ENCODE results near the gene TUNAR. TPM values are rescaled to one million over a fixed set of nuclear protein-coding genes. Genes with fewer than 3 reads are reported as not detected.

Gene TUNAR
- total and polyA plus RNA-seq, 9 of the 15 experiments (the other 6 are each of a cell fraction or from before 2014, with no cell fraction given): not detected

- TF ChIP-seq ZBTB2 (IDR thresholded peaks at IDR 0.05): no peak
- no peak for TF ChIP-seq POLR2B (IDR thresholded peaks at IDR 0.05; ENCODE audit: low read depth, partially characterized antibody)
- no peak for TF ChIP-seq PTRF (tag; IDR thresholded peaks at IDR 0.05)
- TF ChIP-seq THRA (IDR thresholded peaks at IDR 0.05): no peak
- TF ChIP-seq ZNF717 (CRISPR knock-in tag; IDR thresholded peaks at IDR 0.05): no peak
- TF ChIP-seq DDX20 (tag; IDR thresholded peaks at IDR 0.05; ENCODE audit: low read depth): no peak
These were observed 27.0 kb downstream of the TUNAR start (continued) for GRCh38 chr14:95903616-95904107.

GRCh38 chr14:95906591-95906990, 30.0 kb downstream of the TUNAR start:
- Histone ChIP-seq H3K36me3 (ENCODE audit: control insufficient read depth, insufficient read depth, low read length) (no peaks in the 10 kb centered on the region), H2AFZ (ENCODE audit: low read depth, low read length) (no peak overlapping the region), H3K4me2 (ENCODE audit: insufficient read depth, low read length) (no peak overlapping the region), H3K79me2 (ENCODE audit: control insufficient read depth, insufficient read depth, low read length) (no peaks in the 10 kb centered on the region), H4K20me1 (replicated peaks; ENCODE audit: control insufficient read depth, insufficient read depth, low read length) (no peaks in the 10 kb centered on the region), H3K9me1 (ENCODE audit: control insufficient read depth, insufficient read depth, low read length) (no peaks in the 10 kb centered on the region), H3K4me1 (replicated peaks in 1 of 2; ENCODE audit: control insufficient read depth in 2 of 2, insufficient read depth in 2 of 2, low read length in 2 of 2) (no peaks in the 10 kb centered on the region), H3K9ac (ENCODE audit: insufficient read depth in 1 of 2, low read depth in 2 of 2, low read length in 2 of 2) (no peak overlapping the region), H3K27me3 (ENCODE audit: control insufficient read depth in 2 of 2, insufficient read depth in 2 of 2, low read length in 2 of 2) (peaks cover 0 to 4% of the 10 kb centered on the region in 2 experiments; a peak in 1 of 5 replicates), H3K27ac (ENCODE audit: extremely low read depth, low read depth, low read length) (no peak overlapping the region), H3K9me3 (replicated peaks; ENCODE audit: control insufficient read depth, insufficient read depth, low read depth, low read length) (no peaks in the 10 kb centered on the region), H3K4me3 (no peak overlapping the region)
- BruUV-seq (replicated peaks): no TSS peak
- ATAC-seq (no peak), DNase-seq (ENCODE audit: extremely low read depth in 1 of 4, low spot score in 3 of 4) (no peak), FAIRE-seq (no peak)
- in situ Hi-C loops (cut with MboI): no loop called here
- ChIA-PET POLR2A (no interaction called here), CTCF (ENCODE audit: low intra/inter-chr PET ratio) (no interaction called here)
- 0% methylated on average over 3 of the region's 4 CpGs for WGBS (ENCODE audit: insufficient coverage, low coverage, missing lambda C conversion rate)
- intact Hi-C loops (cut with micrococcal nuclease): no loop called here
- TF ChIP-seq EHMT2 (IDR thresholded peaks at IDR 0.05): no peak
- TF ChIP-seq PTRF (tag; IDR thresholded peaks at IDR 0.05): no peak
- no peak for TF ChIP-seq ZNF3 (CRISPR knock-in tag; IDR thresholded peaks at IDR 0.05)
- TF ChIP-seq NFE2L1 (tag; IDR thresholded peaks at IDR 0.05; ENCODE audit: borderline replicate concordance, low read depth): no peak
- TF ChIP-seq ZNF174 (CRISPR knock-in tag; IDR thresholded peaks at IDR 0.05): no peak
- no peak for TF ChIP-seq TRIM24 (IDR thresholded peaks at IDR 0.05)
- TF ChIP-seq ELF4 (CRISPR knock-in tag; IDR thresholded peaks at IDR 0.05): no peak
- no peak for TF ChIP-seq ZNF551 (CRISPR knock-in tag; IDR thresholded peaks at IDR 0.05)
